Measurements from ENCODE around the gene SMAGP.
A peak's percentile ranks its signal among the peaks of the same experiment; 100 is the strongest.
"Not testable (repeated sequence)": the region's sequence is repeated elsewhere in the genome, so short reads cannot be mapped to it uniquely, and the experiment has no call there.

The SMAGP gene

DNA sequence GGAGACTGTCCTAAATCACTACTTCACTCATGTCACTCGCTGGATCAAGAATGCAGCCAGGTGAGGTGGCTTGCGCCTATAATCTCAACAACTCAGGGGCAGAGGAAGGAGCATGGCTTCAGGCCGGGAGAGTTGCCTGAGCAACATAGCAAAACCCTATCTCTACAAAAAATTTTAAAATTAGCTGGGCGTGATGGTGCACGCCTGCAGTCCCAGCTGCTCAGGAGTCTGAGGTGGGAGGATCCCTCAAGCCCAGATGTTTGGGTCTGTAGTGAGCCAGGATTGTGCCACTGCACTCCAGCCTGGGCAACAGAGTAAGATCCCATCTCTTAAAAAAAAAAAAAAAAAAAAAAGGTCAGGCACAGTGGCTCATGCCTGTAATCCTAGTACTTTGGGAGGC, 5.9 kb downstream of the SMAGP start:
- no peak for DNase-seq (ENCODE audit: low read depth in 2 of 2)

DNA sequence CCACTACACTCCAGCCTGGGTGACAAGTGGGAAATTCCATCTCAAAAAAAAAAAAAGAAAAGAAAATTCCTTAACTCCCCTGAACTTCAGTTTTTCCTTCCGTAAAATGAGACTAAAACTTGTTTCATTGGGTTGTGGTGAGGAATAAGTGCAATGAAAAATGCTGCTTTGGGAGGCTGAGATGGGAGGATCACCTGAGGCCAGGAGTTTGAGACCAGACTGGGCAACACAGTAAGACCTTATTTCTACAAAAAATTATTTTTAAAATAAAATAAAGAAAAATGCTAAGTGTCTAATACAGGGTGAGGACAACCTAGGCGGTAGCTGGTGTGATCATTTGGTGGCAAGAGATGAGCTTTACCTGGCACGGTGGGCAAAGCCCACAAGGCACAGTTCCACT, 6.9 kb downstream of the SMAGP start:
- DNase-seq (ENCODE audit: low read depth in 2 of 2): no peak

DNA sequence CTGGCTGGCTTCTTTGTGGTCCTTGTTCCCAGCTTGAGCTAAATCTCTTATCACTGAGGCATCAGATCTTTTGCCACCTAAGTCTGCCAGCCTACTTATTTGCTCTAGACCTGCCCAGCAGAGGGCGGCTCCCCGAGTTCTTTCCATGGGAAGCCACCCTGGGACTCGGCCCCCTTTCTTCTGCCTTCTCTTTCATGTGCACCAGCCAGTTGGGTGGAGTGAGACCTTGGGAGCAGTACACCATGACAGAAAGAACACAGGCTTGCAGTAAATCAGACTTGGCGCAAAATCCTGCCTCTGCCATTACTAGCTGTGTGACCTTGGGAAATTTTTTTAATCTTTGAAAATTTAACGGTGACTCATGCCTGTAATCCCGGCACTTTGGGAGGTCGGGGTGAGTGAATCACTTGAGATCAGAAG, 7.4 kb downstream of the SMAGP start:
- no peak for DNase-seq (ENCODE audit: low read depth in 2 of 2)

DNA sequence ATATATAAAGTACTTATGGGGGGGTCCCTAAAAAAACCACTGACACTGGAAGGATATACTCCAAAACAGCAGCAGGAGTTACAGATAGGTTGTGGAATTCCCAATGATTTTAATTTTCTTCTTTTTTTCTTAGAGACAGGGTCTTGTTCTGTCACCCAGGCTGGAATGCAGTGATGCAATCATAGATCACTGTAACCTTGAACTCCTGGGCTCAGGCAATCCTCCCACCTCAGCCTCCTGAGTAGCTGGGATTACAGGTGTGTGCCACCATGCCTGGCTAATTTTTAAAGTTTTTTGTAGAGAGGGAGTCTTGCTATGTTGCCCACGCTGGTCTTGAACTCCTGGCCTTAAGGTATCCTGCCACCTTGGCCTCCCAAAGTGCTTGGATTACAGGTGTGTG, 10.6 kb downstream of the SMAGP start:
- DNase-seq (ENCODE audit: low read depth in 2 of 2): not testable (repeated sequence)

DNA sequence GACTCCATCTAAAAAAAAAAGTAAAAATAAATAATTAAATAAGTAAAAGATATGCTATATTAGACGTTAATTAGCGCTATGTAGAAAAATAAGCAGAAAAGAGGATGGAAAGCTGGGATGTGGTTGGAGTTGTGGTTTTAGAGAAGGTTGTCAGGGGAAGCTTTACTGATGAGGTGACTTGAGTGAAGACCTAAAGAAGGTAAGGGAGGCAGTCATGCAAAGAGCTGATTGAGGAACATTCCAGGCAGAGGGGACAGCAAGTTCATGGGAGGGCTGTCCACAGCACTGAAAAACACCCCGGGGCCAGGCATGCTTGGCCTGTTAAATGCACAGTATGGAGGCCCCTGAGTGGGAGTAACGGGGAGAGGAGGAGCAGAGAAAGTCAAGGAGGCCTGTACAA, 15.7 kb downstream of the SMAGP start:
- no peak for DNase-seq (ENCODE audit: low read depth in 2 of 2)

DNA sequence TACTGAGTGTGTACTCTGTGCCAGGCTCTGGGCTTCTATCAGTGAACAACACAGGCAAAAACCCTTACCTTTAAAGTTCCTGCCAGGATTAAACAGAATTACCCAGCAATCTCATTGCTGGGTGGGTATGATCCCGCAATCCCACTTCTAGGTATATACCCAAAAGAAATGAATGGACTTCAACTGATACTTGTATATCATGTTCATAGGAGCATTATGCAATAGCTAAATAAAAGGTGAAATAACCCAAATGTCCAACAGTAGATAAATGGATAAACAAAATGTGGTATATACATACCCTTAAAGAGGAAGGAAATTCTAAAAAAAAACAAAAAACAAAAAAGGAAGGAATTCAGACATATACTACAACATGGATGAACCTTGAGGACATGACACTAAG, 16.9 kb downstream of the SMAGP start:
- DNase-seq (ENCODE audit: low read depth in 2 of 2): no peak

DNA sequence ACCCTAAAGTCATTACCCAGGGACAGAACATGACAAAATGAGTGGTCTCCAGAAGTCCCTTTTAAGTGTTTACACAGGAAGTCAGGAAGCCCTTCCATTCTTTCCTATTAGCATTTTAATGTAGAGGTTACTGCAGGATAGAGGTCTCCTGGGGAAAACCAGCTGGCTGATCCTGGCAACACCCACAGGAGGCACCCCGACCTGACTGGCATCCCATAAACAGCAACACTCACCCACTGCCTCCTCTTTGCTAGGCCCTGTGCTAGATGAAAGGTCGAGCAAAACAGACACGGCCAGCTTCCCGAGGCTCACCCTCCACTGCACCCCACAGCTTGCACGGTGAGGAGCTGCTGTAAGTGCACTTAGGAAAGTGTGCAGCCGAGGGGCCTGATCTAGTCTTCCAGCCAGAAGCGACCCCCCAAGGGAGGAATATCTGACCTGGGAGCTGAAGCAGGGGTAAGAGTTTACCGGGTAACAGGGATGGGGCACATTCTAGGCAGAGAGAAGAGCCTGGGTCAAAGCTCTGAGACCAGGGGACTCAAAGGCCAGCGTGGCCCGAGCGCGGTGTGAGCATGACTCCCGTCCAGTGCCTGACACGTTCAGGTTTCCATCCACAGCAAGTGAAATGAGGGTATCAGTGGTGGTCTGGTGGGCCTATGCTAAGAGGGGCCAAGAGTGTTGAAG, 22.6 kb downstream of the SMAGP start:
- no peak for DNase-seq (ENCODE audit: low read depth in 2 of 2)

DNA sequence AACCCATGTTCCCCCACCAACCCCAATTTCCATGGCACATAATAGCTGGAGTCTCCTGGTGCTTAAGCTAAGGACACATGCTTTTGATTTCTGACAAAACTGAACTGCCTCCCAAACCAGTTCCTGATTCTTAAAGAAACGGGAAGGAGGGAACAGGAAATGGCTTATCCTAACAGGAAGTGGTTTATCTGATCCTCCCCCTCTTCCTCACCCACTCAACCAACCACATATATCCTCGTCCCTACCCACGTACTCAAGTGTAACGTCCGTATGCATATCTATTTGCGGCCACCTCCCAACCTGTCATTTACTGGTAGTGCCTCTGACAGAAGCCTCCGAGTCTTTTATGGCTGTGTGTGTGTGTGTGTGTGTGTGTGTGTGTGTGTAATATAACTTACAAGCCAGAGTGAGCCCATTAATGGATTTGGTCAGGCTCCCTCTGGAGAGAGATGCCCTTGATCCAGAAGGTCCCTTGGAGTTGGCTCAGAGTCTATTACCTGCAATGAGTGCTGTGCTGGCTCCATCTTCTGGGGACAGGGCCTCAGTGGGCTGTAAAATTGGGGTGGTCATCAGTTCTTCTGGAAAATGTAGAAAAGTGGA, 23.9 kb downstream of the SMAGP start:
- DNase-seq (ENCODE audit: low read depth in 2 of 2): no peak

DNA sequence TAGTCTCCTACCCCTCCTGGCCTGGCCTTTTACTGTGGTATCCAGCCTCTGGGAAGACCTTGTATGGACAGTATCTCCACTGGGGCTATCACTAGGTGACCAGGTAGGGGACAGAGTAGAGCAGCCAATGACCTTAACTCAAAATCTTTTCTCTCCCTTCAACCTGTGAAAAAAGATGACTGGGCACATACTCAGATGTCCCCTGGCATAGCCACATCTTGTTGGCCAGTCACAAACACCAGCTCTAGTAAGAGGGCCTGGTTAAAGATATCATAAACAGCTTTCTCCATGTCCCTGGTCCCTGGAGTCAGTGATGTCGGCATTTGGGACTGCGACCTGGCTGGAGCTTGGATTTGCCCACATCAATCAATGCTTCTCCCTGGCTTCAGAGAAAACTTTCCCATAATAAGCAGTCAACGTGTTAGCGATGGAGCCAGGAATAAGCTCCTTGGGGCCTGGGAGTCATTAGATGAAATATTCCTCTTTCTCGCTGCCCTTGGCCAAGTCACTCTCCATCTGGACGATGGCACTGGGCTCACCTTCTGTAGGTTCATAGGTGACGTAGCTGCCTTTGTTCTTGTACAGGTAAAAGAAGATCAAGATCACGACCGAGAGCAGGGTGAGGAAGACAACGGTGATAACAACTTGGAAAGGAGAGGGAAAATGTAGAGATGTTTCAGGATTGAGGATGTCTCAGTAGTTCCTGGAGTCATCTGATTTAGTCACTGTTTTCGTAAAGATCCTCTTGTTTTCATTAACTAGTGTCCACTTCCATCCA, 24.6 kb downstream of the SMAGP start:
- no peak for DNase-seq (ENCODE audit: low read depth in 2 of 2)

DNA sequence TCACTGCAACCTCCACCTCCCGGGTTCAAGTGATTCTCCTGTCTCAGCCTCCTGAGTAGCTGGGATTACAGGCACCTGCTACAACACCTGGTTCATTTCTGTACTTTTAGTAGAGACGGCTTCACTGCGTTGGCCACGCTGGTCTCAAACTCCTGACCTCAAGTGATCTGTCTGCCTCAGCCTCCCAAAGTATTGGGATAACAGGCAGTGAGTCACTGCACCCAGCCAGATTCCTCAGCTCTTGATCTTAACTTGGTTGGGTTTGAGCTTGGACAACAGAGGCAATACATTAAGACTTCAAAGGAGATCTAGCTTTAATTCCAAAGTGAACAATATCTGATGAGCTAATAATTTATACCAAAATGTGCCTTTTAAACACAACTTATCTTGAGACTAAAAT, 25.9 kb downstream of the SMAGP start:
- DNase-seq (ENCODE audit: low read depth in 2 of 2): no peak

DNA sequence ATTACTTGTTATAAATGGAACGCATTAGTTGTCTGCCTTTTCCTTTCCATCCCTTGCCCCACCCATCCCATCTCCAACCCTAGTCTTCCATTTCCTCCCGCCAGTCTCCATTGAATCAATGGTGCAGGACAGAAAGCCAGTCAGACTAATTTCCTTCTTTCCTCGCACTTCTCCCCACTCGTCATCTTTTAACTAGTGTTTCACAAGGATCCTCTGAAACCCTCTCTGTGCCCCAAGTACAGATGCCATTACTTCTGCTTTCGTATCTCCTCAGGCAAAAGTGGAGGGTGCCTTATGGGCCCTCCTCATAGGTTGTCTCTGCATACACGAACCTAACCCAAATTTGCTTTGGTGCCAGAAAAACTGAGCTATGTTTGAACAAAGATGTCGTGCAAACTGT, 27.3 kb downstream of the SMAGP start:
- no peak for DNase-seq (ENCODE audit: low read depth in 2 of 2)

DNA sequence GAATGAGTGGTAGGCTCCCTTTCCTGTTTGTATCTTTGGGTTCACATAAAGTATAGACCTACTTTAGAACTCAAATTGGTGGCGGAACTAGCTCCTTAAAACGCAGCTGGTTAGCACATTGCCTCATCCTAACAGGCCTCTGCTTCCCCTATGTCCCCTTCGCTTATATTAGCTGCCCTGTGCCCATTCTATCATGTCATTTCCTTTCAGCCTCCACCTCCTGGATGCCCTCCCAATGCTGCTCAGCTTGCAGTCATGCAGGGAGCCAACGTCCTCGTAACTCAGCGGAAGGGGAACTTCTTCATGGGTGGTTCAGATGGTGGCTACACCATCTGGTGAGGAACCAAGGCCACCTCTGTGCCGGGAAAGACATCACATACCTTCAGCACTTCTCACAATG, 28.1 kb downstream of the SMAGP start:
- DNase-seq (ENCODE audit: low read depth in 2 of 2): no peak

DNA sequence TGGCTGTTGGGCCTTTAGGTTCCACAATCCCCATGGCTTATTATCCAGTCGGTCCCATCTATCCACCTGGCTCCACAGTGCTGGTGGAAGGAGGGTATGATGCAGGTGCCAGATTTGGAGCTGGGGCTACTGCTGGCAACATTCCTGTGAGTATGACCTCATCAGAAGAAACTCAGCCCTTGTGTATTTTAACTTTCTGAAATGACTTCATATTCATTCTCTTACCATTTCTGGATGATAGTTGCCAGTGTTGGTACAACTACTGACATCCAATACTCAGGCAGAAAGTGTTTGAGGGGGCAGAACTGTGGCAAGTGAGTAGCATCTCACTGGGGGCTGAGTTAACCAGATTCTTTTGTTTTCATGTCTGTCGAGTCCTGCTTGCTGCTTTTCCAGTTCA, 29.2 kb downstream of the SMAGP start:
- DNase-seq (ENCODE audit: low read depth in 2 of 2): no peak

DNA sequence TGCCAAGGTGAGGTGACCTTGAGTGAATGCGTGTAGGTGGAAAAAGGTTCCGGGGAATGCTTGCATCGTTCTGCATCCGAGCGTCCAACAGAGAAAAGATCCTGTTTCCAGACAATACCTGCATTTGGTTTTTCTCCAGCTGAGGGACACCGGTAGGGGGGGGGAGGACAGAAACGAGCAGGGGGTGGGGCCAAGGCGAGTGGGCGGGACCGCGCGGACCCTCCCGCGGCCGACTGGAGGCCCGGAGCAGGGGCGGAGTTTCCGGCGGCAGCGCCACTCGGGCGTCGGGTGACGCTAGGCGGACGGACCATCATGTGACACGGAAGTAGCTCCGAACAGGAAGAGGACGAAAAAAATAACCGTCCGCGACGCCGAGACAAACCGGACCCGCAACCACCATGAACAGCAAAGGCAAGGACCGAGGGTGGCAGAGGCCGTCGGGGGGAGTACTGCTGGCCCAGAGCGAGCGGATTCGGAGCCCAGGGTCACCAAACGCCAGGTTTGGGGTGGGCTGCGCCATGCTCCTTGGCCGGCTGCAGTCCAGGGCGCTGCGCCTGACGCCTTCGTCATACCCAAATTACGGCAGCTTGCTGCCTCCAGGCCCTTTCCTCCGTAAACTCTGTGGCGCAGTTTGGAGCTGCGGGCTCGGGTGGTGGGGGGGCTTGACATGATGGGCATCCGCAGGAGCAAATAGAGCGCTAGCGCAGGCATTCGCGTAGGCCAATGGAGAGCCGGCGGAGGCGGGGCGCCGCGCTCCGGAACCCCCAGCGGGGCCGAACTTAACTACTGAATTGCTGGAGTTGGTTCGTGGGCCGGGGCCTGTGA, 31.5 kb downstream of the SMAGP start, which contains the start of gene DAZAP2:
Gene DAZAP2 (plus strand): TSS at position 317 of the 825 bp plus-strand sequence. CDS start 82 bp downstream, at position 399.
- DNase-seq (ENCODE audit: low read depth in 2 of 2): peak; percentile 87 to 96

DNA sequence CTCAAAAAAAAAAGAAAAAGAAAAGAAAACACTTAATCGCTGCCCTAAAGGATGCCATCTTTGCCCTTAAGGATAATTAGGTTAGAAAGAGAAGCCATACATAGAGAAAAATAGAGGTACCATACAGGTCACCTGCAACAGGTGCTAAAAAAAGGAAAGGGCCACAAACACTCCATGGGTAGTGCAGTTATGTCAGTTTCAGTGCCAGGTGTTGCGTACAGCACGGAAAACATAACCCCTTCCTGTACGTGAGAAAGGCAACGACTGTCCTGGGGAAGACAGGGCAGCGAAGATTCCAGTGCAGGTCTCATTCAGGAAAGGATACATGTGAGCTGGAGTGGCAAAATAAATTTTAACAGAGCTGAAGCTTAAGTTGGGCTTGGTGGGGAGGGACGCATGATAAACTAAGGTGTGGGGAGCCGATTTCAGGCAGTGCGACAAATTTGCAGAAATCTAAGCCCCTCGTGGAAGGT, 32.1 kb downstream of the SMAGP start:
- DNase-seq (ENCODE audit: low read depth in 2 of 2): no peak

DNA sequence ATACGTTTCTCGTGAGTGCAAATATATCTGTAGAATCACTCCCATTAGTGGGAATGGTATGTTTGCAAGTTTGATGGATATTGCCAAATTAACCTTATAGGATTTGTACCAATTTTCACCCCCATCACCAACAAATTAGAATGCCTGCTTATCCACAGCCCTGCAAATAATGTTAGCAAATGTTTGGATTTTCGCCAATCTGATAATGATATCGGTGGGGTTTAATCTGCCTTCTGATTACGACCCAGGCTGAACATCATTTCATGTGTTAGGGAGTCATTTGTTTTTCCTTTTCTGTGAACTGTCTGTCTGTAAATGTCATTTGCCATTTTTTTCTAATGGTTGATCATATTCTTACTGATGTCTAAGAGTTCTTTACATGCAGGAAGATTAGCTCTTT, 35.7 kb downstream of the SMAGP start:
- DNase-seq (ENCODE audit: low read depth in 2 of 2): no peak

DNA sequence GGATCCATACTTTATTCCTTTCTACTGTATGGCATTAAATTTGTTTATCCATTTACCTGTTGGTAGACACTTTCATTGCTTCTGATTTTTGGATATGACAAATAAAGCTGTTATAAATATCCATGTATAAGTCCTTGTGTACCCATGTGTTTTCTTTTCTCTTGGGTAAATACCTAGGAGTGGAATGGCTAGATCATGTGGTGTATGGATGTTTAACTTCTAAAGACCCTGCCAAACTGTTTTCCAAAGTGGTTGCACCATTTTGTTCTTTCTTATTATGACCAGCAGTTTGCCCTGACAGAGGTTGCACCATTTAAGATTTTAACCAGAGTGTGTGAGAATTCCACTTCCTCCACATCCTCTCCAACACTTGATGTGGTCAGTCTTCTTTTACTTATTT, 37.6 kb downstream of the SMAGP start:
- no peak for DNase-seq (ENCODE audit: low read depth in 2 of 2)

DNA sequence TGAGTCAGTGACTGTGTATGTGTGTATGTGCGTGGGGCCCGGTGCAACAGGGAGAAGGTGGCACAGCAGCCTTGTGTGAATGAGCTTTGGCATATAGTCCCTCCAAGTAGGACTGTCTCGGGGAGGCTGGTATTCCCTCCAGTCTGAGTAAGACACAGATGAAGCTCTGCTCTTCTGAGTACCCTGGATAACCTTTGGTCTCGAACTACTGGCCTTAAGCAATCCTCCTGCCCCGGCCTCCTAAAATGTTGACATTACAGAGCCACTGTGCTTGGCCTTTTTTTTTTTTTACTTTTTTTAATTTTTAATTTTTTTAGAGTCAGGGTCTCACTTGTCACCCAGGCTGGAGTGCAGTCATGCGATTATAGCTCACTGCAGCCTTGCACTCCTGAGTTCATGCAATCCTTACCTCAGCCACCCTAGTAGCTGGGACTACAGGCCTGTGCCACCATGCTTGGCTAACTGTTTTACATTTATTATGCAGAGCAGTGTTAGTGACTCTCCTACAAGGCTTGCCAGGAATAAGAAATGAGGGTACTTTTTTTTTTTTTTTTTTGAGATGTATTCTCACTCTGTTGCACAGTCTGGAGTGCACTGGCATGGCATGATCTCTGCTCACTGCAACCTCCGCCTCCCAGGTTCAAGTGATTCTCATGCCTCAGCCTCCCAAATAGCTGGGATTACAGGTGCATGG, 41.0 kb downstream of the SMAGP start:
- no peak for DNase-seq (ENCODE audit: low read depth in 2 of 2)

DNA sequence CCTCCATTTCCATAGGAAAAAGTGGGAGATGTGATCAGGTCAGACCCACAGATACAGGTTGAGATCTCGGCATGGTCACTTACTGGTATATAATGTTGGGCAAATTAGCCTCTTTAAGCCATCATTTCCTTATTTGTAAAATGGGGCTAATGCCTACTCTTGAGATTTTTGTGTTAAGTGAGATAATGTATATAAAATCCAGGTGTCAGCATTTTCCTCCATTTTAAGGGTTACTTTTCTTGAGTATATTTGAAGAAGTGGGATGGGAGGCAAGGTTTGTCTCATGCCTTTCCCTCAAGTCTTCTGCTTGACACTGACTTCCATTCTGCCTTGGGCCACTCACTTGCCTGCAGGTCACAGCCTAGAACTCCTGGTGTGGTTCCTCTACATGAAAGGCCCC, 42.3 kb downstream of the SMAGP start:
- DNase-seq (ENCODE audit: low read depth in 2 of 2): no peak

DNA sequence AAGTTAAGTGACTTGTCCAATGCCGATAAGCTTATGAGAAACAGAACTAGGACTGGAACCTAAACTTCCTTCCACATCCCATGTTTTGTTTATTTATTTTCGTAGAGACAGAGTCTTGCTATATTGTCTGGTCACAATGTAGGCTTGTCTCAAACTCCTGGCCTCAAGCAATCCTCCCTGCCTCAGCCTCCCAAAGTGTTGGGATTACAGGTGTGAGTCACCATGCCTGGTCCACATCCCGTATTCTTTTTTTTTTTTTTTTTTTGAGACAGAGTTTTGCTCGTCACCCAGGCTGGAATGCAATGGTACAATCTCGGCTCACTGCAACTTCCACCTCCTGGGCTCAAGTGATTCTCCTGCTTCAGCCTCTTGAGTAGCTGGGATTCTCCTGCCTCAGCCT, 43.1 kb downstream of the SMAGP start:
- not testable (repeated sequence) for DNase-seq (ENCODE audit: low read depth in 2 of 2)

DNA sequence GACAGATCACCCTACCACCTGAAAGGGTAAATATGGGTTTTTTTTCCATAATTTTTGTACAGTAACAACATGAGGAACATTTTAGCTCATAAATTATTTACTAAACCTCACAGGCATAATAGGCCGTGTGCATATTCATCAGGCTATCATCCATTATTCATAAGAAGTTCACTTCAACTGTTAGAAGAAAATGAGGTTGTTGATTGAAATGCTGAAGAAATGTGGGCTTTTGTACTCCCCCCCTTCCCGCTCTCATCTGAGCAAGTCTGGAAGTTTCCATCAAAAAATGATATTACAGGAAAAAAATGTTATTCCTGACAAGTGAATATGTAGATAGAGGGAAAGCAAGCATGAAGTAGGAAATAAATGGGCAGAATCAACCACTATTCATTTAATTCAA, 44.4 kb downstream of the SMAGP start:
- DNase-seq (ENCODE audit: low read depth in 2 of 2): no peak
